Inflammatory macrophage treated with lipopolysaccharide for 4 hours (primary cell): Measurements from ENCODE around the gene RAB38.
A peak's percentile ranks its signal among the peaks of the same experiment; 100 is the strongest.

Experiments used
- DNase-seq: peaks from one replicate; pipeline ENCODE4 v3.0.0-alpha.2; 2020

Gene RAB38

DNA sequence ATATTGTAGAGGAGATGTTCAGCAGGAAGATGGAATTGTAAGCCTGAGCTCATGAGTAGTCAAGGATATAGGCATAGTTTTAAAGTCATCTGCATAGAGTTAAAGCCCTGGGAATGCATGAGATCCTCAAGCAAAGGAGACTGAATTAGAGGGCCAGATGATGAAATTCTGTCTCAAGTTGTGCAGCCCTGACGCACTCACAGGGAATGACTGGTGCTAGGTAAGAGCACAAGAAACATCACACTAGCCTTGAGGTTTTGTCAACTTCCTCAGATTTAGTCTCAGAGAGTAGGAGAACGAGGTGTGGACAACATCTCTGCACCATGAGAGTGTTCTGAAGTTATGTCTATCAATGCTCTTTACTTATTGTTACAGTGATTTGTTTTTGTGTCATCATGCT is 5.8 kb downstream of the RAB38 start:
- DNase-seq = no peak

DNA sequence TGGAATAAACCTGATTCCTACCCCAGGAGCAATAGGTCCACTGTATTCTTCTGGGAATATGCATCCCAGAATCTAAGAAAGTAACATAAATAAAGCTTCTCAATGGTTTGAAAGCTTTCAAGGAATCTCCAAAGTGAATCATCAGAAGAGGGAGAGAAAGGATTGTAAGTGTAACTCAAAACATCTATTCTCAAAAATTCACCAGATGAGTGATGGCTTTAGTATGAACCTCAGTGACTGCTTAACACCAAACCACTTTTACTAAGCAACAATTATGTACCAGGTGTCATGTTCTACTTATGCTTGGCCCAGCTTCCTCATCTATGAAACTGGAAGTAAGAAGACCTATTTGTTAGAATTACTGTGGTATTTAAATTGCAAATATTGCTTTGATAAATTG is 7.4 kb downstream of the RAB38 start:
- DNase-seq = no peak

DNA sequence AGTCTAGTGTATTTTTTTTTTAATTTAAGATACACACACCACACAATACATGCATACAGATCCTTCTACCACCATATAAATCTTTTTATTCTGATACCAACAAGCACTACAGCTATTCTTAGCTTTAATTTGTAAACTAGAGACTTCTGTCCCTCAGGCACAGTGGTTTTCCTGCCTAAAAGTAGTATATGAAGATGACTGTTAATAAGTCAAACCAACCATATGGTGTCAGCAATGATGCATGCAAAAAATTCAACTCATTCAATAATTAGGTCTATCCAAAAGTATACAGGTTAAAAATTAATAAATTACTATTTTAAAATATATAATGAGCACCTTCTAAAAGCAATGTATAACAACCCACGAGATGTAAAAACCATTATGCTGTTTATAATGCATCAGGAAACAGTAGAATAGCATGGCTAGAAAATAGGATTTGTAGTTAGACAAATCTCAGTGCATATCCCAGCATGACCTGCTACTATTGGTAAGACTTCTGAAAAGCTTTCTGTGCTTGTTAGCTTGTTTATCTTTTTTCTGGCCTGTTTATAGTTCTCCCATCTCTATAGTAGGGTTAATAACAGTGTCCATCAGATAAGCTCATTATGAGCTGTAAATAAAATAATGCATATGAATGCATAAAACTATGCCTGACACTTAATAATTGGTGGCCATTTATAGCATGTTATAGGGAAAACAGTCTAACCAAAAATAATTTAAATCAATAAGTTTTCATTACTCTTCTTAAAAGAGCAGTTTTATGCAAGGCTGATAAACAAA is 10.2 kb downstream of the RAB38 start:
- no peak for DNase-seq

DNA sequence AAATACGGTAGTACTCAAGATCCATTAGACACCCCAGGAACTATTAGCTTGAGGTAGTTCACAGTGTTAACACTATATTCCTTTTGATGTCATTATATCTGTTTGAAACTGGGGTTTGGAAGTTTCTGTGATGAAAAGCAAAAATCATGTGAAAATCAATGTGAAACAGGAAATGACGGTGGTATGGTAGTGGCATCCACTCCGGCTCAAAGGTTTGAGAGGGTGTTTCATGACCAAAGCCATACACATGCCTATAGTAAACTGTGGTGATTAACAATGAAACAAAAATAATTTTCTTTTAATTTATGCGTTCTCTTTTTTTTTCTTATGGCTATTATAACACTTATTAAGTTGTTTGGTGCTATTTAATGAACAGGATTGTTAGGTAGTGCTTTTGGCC is 10.9 kb downstream of the RAB38 start:
- DNase-seq = no peak

DNA sequence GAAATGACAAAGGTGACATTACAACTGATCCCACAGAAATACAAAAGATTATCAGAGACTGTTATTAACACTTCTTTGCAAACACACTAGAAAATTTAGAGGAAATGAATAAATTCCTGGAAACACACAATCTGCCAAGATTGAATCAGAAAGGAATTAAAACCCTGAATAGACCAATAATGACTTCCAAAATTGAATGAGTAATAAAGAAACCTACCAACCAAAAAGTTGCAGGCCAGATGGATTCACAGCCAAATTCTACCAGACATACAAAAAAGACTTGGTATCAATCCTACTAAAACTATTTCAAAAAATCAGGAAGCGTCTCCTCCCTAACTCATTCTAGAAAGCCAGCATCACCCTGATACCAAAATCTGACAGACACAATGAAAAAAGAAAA is 17.2 kb downstream of the RAB38 start:
- no peak for DNase-seq

DNA sequence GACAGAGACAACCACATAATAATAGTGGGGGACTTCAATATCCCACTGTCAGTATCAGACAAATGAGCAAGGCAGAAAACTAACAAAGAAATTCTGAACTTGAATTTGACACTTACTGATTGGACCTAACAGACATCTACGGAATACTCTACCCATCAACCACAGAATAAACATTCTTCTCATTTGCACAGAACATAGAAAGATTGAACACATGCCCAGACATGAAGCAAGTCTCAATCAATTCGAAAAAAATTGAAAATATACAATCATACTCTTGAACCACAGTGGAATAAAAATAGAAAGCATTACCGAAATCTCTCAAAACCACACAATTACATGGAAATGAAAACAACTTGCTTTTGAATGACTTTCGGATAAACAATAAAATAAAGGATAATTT is 17.9 kb downstream of the RAB38 start:
- no peak for DNase-seq

DNA sequence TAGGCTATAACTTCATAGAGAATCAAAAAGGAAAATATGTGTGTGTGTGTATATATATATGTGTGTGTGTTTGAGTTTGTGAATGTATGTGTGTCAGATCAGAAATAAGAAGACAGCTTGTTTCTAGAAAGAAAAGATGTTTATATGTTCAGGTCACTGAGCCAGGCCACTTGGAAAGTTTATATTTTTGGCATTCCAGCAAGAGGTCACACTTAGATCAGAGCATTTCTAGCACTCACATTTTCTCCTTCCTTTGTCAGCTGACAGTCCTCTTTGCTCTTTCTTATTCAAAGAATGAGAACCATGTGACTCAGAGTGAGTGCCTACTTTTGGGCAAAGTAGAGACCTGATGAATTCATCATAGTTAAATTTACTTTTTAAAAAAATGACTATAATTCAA is 22.9 kb downstream of the RAB38 start:
- no peak for DNase-seq

DNA sequence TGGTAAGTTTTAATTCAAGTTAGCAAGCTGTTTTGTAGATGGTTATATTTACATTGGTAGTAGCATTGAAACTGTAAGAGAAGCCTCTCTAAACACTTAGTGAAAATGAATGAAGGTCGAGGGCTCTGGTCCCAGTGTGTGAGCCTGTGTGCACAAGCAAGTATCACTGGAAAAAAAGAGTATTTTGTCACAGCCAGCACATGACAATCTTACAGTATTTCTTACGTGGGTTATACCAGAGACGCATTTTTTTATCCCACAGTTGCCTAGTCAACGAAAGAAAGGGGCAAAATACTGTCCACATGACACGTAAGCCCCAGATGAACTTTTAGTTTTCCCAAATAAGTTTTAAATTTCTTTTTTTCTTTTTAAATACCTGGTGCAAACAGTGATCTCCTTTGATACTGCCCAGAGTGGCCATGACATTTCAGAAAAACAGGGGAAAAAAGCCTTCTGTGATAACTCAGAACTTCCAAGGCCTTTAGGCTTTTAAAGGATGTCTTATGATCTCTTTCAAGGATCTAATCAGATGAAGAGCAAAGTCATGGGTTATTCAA is 23.5 kb downstream of the RAB38 start:
- no peak for DNase-seq

DNA sequence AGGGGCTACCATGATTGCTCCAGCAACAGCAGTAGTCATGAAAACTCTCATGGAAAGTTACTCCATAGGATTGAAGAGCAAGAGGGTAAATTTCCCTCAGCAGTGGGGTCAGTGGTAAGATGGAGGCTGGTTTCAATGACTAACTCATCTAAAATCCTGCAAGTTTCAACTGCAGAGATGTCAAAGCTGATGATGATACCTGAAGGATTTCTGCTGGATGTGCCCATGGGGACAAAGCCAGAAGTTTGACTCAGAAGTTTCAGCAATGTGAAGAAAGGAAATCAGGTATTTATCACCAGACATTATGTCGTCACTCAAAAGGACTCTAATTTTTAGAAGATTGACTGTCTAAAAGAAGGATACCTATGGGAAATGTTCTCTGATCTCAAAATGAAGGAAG is 29.1 kb downstream of the RAB38 start:
- DNase-seq = no peak

DNA sequence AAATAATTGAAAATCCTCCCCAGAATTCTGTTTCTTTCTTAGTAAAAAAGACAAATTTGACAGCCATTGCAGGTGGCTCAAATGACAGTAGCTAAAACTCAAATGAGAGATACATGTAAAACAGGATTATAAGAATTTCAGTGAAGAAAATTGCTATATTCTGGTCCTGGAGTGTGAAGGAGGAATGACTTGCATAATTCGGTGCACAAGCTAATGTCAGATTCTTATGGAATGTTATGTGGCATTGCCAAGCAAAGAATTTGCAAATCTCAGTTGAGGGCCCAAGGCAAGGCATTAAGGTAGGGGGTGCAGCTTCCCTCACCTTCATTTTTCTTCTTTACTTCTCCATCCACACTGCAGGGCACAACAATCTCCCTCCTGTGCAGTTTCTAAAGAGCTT is 35.4 kb downstream of the RAB38 start:
- DNase-seq = no peak

DNA sequence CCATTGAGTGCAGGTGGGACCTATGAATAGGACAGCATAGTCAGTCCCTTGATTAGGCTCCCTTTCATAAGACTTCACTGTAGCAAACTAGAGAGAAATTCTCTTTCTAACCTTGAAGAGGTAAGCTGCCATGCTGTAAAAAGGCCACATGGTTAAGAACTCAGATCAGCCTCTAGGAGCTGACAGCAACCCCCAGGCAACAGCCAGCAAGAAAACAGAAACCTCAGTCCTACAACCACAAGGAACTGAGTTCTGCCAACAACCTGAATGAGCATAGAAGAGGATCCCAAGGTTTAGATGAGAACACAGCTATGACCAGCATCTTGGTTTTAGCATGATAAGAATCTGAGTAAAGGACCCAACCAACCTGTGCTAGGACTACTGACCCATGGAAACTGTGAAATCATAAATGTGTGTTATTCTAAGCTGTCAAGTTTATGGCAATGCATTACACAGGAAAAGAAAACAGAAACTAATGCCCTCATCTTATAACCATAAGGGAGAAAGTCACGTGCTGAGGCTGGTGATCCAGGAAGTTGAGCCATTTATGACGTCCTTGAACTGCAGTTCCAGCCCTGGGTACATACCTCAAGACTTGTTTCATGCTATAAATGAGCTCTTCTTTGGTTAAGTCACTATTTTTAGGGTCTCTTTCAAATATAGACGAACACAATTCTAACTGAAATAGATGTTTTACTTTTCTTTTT is 43.3 kb downstream of the RAB38 start:
- DNase-seq = peak; percentile 10

DNA sequence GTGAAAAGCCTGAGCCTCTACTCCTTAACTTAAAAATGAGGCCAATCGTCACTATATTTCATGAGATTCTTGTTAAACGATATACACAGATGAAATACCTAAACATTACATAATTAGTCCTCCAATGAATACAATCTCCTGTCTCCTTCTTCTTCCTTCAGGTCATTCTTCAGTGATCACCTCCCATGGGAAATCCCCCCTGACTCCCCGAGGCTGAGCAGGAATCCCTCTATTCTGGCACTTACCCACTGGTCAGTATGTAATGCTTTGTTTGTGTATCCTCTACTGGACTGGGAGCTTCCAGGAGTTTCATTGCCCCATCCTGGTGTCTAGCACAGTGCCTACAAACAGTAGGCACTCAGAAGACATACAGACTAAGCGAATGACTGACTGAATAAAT is 52.3 kb downstream of the RAB38 start:
- no peak for DNase-seq

DNA sequence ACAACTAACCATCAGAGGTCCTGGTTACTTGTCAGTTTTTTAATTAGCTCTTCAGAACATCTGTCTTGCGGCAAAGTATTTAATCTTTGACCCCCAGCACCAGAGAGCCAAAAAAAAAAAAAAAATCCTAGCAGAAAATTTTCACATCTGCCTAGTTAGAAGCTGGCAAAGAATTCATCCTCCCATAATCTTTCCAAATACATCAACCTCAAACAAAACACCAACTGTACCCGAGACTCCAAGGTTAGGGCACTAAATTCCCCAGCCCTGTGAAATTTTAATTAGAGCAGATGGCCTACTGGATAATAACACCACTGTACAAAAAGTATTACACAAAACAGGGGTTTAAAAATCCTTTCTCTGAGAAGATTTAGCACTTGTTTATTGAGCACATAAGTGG is 55.7 kb downstream of the RAB38 start:
- no peak for DNase-seq

DNA sequence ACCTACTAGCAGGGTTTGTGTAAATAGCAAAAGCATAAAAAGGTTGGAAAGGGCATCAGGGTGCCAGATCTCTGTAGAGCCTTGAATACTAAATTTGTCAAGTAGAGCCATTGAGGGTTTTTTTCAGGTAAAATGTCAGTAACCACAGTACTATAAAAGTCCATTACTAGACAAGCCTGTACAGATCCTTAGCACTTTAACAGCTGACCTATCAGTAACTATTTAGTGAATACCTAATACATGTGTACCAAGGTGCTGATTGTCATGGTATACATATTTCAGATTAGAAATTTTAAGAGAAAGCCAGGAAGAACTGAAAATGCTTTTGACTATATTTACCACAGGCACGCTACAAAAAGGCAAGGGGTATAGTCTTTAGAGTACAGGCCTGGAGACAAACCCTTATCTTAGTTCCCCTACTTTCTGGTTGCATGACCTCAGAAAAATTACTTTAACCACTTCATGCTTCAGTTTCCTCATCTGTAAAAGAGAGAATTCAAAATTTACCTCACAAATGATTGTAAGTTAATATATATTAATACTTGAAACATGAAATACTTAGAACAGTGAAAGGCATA is 57.9 kb downstream of the RAB38 start:
- no peak for DNase-seq

DNA sequence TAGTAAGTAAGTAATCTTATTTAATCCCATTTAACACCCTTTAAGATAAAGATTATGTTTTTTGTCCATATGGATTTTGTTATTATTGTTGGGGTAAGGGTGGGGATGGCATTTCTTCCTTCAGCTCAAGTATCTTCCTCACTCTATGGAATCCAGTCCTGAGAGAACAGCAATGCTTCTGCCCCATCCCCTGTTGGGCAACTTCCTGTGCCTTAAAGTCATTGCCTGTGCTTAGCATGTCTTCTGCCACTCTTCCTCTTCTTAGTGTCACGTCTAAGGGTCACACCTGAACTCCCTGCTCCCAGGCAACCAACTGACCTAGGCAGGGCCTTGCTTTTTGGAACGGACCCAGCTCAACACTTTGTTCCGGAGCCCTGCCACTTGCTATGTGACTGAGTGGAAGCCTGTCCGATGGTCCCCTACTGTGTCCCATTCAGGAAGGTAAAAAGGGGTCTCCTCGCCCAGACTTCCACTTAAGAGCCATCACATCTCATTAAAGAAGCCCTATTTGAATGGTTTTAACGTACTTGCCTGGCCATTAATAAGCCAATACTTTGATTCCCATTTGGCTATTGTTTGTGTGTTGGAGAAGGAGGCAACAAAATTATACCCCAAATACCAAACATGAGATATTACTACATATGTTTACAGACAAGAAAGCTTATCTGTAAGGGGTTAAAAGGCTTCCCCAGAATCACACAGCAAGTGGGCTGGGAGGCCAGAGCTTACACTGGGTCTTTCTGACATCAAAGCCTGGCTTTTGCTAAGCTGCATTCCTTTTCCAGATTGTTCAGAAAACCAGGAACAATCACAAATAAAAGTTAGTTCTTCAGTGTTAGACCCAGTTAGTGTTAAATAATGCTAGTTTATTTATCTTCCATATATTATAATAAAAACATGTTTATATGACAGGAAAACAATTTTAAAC is 59.2 kb downstream of the RAB38 start:
- DNase-seq = peak; percentile 3

DNA sequence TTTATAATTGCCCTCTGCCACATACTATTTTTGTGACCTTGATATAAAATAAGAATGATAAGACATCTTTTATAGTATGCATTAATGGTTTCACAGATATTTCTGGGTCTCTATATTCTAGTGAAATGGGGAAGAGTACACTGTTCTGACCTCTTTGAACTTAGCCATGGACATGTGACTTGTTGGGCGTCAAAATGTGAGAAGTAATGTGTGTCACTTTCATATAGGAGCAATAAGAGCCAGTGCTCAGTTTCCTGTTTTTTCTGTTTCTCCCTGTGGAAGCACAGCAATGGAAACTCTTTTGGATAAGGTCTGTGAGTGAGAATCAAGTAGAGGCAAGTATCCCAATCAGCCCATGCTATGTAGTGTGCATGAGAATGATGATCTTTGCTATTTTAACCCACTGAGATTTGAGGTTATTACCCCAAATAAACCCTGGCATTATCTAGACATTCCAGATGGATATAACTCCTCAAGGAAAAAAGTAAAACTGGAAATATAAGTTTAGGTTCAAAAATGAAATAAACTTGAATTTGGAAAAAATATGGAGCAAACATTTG is 60.7 kb downstream of the RAB38 start:
- peak; percentile 50 for DNase-seq

DNA sequence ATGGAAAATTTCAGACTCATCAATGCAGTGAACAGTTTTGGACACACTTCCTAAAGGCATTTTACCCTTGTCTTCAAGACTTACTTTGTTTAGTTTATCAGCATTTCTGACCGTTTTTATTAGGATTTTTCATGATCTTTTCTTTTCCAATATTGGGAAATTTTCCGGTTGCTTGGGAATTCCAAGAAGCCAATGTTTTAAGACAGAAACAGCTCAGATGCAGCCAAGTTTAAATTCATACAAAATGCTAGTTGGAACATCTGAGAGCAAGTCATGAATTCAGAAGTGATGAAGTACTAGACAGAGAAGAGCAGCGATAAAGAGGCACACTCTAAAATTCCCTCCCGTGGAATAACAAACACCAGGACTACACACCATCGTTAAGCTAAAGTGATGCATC is 68.6 kb downstream of the RAB38 start:
- DNase-seq = no peak

DNA sequence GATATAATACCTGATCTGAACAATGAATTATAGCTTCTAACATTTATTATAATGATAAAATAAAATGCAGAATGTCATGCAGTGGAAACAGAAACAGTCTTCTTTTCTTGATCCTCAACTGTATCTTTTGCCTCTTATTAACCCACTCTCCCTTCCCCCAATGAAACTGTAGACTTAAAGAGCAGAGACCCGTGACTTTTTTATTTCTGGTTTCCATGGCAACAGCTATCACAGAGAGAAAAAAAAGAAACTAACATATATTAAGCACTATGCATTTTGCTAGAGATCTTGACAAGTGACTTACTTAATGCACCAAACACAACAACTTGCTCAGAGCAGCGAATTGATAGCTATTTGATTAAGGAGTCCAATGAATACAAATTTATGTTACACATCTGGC is 69.3 kb downstream of the RAB38 start:
- no peak for DNase-seq

DNA sequence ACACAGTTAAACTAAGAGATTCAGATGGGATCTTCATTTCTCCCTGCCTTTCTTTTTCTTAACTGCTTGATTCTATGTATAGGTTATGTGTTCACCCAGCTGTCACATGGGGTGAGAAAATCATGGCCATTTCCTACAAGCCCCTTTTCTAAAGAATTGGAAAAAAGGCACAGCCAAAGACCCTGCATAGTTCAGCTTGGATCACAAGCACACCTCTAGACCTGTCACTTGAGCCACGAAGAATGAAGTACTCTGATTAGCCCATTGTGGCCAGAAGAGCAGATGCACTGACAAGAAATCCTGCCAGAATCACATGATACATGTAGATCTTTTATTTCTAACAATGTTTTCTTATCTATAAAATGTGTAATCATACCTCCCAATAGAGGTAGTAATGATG is 69.7 kb downstream of the RAB38 start:
- no peak for DNase-seq

DNA sequence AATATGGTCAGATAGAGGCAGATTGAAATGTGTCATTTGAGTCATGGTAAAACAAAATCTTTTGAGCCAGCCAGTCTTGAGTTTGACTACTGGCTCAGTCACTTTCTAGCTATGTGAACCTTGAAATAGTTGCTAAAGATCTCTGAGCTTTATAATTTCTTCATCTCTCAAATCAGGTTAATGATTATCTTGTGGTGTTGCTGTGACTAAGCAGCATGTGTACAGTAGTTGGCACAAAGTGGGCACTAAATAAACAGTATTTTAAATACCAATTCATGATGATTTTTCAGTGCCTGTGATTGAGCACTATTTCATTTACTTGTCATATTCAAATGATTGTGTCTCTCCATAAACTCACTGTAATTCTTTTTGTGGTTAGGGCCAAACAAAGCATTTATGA is 70.8 kb downstream of the RAB38 start:
- no peak for DNase-seq

DNA sequence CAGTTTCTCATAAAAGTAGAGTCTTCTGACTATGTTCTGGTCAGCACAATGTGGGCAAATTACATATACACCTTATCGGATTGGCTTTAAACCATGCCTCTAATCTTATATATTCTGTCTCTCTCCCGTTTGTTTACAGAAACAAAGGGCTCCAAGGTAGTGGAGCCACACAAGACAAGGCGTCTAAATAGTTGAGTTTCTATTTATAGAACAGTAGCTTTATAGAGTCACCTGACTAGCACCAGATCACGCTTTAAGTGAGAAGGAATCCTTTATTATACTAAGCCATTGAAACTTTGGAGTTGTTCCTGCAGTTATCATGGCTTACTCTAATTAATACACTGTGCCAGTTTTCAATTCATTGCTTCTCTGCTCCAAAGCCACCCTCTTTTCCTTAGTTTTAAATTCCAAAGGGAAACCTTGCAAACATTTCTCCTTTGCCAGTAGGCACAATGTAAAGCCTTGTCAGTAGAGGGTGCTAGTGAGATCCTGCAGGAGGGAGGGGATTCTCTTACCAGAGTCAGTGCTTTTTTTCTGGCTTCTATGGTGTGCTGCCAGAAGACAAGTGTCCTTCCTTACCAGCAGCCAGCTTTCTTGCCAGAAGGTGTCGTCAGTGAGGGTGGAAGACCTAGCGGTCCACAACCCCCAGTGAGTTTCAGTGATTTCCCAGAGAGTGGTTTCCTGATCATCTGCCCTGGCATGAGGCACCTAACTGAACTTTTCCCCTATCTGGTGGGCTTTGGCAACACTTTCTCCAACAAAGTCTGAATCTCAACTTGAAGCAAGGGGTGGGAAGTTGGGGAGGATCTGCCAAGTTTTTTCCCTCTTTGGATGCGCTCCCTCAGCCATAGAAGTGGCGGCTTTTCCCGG is 71.7 kb downstream of the RAB38 start:
- peak; percentile 42 for DNase-seq

DNA sequence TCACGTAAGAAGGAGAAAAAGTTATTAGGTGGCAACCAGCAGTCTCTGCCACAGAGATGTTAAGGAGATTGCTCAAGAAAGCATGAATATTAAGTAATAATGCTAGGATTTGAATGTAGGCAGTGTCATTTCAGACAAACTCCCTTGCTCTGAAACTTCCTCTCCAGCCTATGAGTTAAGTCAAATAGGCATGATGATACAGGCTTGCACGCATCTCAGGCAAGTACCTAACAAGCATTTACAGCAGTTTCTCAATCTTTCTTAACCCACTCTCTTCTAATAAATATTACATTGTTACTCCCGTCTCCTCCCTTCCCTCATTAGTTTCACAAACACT is 72.7 kb downstream of the RAB38 start:
- DNase-seq = peak; percentile 86
